HG03439 (cell line): ENCODE data around the gene ERN1.
A peak's percentile ranks its signal among the peaks of the same experiment; 100 is the strongest.

Experiments used
- ATAC-seq: cut with Tn5 transposase; IDR thresholded peaks from one replicate; pipeline ENCODE4 v1.9.1; 2021; ENCODE audit warnings: mild to moderate bottlenecking, moderate library complexity; ENCODE audit not compliant: unreplicated experiment

ERN1 gene

GRCh38 chr17:64064331-64064730 lies 65.6 kb downstream of the ERN1 start:
- ATAC-seq = no peak

GRCh38 chr17:64063766-64064224 lies 66.1 kb downstream of the ERN1 start:
- no peak for ATAC-seq

GRCh38 chr17:64063088-64063487 lies 66.9 kb downstream of the ERN1 start:
- no peak for ATAC-seq

- no peak for ATAC-seq
These were observed 68.6 kb downstream of the ERN1 start for GRCh38 chr17:64061178-64061898.

GRCh38 chr17:64060331-64060730 lies 69.6 kb downstream of the ERN1 start:
- no peak for ATAC-seq

- ATAC-seq = no peak
These were observed 70.2 kb downstream of the ERN1 start for GRCh38 chr17:64059756-64060155.

GRCh38 chr17:64058621-64059020 lies 71.3 kb downstream of the ERN1 start:
- ATAC-seq = no peak

GRCh38 chr17:64057701-64058263 lies 72.2 kb downstream of the ERN1 start:
- no peak for ATAC-seq

GRCh38 chr17:64056269-64057005 lies 73.5 kb downstream of the ERN1 start:
- peak; percentile 63 for ATAC-seq

GRCh38 chr17:64055183-64056142 lies 74.5 kb downstream of the ERN1 start:
- no peak for ATAC-seq

GRCh38 chr17:64054304-64054703 lies 75.6 kb downstream of the ERN1 start:
- ATAC-seq = no peak

- no peak for ATAC-seq
These were observed 76.8 kb downstream of the ERN1 start for GRCh38 chr17:64053101-64053500.

GRCh38 chr17:64051153-64051552 lies 78.8 kb downstream of the ERN1 start:
- ATAC-seq = no peak

- ATAC-seq = no peak
These were observed 81.1 kb downstream of the ERN1 start for GRCh38 chr17:64048805-64049204.

GRCh38 chr17:64045176-64045575 lies 84.8 kb downstream of the ERN1 start:
- ATAC-seq = no peak

GRCh38 chr17:64042700-64043485 lies 87.1 kb downstream of the ERN1 start:
- ATAC-seq = no peak

GRCh38 chr17:64041912-64042311 lies 88.0 kb downstream of the ERN1 start:
- no peak for ATAC-seq

GRCh38 chr17:64040206-64040605 lies 89.7 kb downstream of the ERN1 start:
- ATAC-seq = no peak

GRCh38 chr17:64039106-64039400 lies 90.9 kb downstream of the ERN1 start:
- no peak for ATAC-seq
